ENCODE results near the gene ZACN. TPM values are rescaled to one million over a fixed set of nuclear protein-coding genes. Genes with fewer than 3 reads are reported as not detected.
A peak's percentile ranks its signal among the peaks of the same experiment; 100 is the strongest.
"Not testable (repeated sequence)": the region's sequence is repeated elsewhere in the genome, so short reads cannot be mapped to it uniquely, and the experiment has no call there.

Gene ZACN
- total RNA-seq, 2 experiments from 2014 or later, result 0.76 to 1.2 TPM

DNA sequence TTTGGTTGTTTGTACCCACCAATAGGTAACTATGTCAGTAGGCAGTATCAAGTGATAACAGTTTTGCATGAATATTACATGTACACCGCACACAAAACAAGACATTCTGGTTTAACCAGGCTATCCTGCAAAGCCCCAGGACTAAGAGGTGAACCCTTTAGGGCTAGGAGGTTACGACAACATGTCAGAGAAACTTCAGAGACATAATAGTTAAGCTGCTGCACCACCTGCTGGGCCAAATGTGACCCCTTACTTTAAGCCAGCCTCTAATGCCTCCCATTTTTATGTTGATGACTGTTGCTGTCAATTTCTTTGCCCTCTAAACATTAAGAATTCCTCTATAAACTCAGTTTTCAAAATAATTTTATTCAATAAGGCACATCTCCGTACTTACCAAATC is 22.1 kb upstream of the ZACN start:
- ChIA-PET POLR2A (interaction anchor here (2.4 to 3.0 kb wide), 2 partner anchors 9 kb away, joined by 8 to 9 read pairs; no protein-coding TSS in a partner anchor), CTCF (ENCODE audit: unreplicated experiment) (no interaction called here)
- no peak overlapping the region for H3K27ac ChIP-seq (ENCODE audit: low read depth, low read length, poor library complexity, severe bottlenecking)
- H3K4me1 ChIP-seq (ENCODE audit: insufficient read depth, low read length, poor library complexity, severe bottlenecking), result no peaks in the 10 kb centered on the region
- no peaks in the 10 kb centered on the region for H3K9me3 ChIP-seq (ENCODE audit: low read length)
- no TSS peak for BruUV-seq (replicated peaks)
- no peaks in the 10 kb centered on the region for H3K79me2 ChIP-seq (ENCODE audit: insufficient read depth, low read depth, low read length)
- no peak overlapping the region for H2AFZ ChIP-seq (ENCODE audit: low read length)
- no peak for TF ChIP-seq EZH2phosphoT487 (IDR thresholded peaks at IDR 0.05; ENCODE audit: borderline replicate concordance, low read depth, low read length)
- TF ChIP-seq, protein P1, sequence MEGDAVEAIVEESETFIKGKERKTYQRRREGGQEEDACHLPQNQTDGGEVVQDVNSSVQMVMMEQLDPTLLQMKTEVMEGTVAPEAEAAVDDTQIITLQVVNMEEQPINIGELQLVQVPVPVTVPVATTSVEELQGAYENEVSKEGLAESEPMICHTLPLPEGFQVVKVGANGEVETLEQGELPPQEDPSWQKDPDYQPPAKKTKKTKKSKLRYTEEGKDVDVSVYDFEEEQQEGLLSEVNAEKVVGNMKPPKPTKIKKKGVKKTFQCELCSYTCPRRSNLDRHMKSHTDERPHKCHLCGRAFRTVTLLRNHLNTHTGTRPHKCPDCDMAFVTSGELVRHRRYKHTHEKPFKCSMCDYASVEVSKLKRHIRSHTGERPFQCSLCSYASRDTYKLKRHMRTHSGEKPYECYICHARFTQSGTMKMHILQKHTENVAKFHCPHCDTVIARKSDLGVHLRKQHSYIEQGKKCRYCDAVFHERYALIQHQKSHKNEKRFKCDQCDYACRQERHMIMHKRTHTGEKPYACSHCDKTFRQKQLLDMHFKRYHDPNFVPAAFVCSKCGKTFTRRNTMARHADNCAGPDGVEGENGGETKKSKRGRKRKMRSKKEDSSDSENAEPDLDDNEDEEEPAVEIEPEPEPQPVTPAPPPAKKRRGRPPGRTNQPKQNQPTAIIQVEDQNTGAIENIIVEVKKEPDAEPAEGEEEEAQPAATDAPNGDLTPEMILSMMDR (conservative IDR thresholded peaks at IDR 0.05; ENCODE audit: low read length), result peak; percentile 64
- no peaks in the 10 kb centered on the region for H3K9me2 ChIP-seq (ENCODE audit: insufficient read depth, low read length)
- H4K20me1 ChIP-seq (ENCODE audit: insufficient read depth, low read length), result no peaks in the 10 kb centered on the region
- H3K36me3 ChIP-seq (ENCODE audit: insufficient read depth, low read length), result peaks cover 92% of the 10 kb centered on the region
- intact Hi-C loops (cut with micrococcal nuclease; ENCODE audit: unreplicated experiment), result no loop called here
- DNase-seq (ENCODE audit: low spot score), result peak; percentile 28
- no peak overlapping the region for H3K4me3 ChIP-seq (ENCODE audit: low read depth, low read length, poor library complexity, severe bottlenecking)
- H3K4me2 ChIP-seq (ENCODE audit: low read length), result no peak overlapping the region

DNA sequence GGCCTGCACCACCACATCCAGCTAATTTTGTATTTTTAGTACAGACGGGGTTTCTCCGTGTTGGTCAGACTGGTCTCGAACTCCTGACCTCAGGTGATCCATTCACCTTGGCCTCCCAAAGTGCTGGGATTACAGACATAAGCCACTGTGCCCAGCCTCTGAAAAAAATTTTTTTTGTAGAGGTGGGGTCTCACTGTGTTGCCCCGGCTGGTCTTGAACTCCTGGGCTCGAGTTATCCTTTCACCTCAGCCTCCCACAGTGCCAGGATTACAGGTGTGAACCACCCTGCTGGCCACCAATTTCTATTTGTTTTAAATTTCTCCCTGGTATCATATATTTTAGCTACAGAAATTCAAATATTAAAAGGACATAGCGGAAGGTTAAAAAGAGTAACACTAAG is 20.7 kb upstream of the ZACN start:
- H3K79me2 ChIP-seq (ENCODE audit: insufficient read depth, low read depth, low read length); intact Hi-C loops (cut with micrococcal nuclease; ENCODE audit: unreplicated experiment); DNase-seq (ENCODE audit: low spot score); H3K4me3 ChIP-seq (ENCODE audit: low read depth, low read length, poor library complexity, severe bottlenecking); H3K27ac ChIP-seq (ENCODE audit: low read depth, low read length, poor library complexity, severe bottlenecking); H3K9me3 ChIP-seq (ENCODE audit: low read length); H4K20me1 ChIP-seq (ENCODE audit: insufficient read depth, low read length); BruUV-seq (replicated peaks); H3K9me2 ChIP-seq (ENCODE audit: insufficient read depth, low read length); H3K4me1 ChIP-seq (ENCODE audit: insufficient read depth, low read length, poor library complexity, severe bottlenecking); CTCF ChIA-PET (ENCODE audit: unreplicated experiment); H3K4me2 ChIP-seq (ENCODE audit: low read length); H2AFZ ChIP-seq (ENCODE audit: low read length): not testable (repeated sequence)
- POLR2A ChIA-PET, result interaction anchor here (0.6 to 2.4 kb wide), 2 partner anchors 10 to 44 kb away, joined by 5 to 9 read pairs; no protein-coding TSS in a partner anchor
- peaks cover 91% of the 10 kb centered on the region for H3K36me3 ChIP-seq (ENCODE audit: insufficient read depth, low read length)

DNA sequence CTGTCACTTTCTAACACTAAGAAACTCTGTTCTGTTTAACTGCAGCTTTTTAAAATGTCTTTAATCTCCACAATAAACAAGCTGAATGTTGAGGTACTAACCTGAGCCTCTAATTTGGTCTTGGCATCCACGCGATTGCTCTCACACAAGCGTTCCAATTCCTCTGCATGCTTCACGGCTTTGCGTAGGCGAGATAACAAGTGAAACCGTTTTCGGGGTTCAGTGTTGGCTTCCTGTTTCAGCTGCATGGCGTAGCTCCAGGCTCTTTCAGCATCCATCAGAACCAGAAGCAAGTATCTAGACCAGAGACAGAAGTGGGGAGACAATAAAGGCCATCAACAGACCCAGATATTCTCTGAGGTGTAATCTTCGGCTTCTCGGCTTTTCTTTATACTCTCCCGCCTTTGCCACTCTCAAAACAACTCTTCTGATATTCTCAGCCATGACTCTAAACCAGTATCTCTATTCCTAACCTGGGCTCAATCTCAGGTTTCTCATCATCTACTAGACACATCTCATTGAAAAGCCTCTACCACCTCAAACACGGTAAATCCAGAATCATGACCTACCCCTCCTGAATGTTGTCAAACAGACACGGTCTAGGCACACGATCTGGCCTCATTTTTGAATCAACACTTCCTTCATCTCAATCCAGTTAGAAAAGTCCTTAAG is 15.0 kb upstream of the ZACN start:
- Histone ChIP-seq H3K4me1 (ENCODE audit: insufficient read depth, low read length, poor library complexity, severe bottlenecking) (peaks cover 12% of the 10 kb centered on the region), H3K36me3 (ENCODE audit: insufficient read depth, low read length) (peaks cover 91% of the 10 kb centered on the region), H4K20me1 (ENCODE audit: insufficient read depth, low read length) (no peaks in the 10 kb centered on the region), H3K27ac (ENCODE audit: low read depth, low read length, poor library complexity, severe bottlenecking) (peak overlapping the region; percentile 36), H3K4me3 (ENCODE audit: low read depth, low read length, poor library complexity, severe bottlenecking) (no peak overlapping the region), H3K79me2 (ENCODE audit: insufficient read depth, low read depth, low read length) (peaks cover 10% of the 10 kb centered on the region; the same call in 1 of the 2 replicates), H3K9me2 (ENCODE audit: insufficient read depth, low read length) (no peaks in the 10 kb centered on the region), H2AFZ (ENCODE audit: low read length) (peak overlapping the region; percentile 6; the same call in 1 of the 2 replicates), H3K9me3 (ENCODE audit: low read length) (no peaks in the 10 kb centered on the region), H3K4me2 (ENCODE audit: low read length) (peak overlapping the region; percentile 20; the same call in 1 of the 2 replicates)
- BruUV-seq (replicated peaks), result no TSS peak
- intact Hi-C loops (cut with micrococcal nuclease; ENCODE audit: unreplicated experiment), result no loop called here
- TF ChIP-seq, protein P1 (conservative IDR thresholded peaks at IDR 0.05; ENCODE audit: low read length), result no peak
- no peak for TF ChIP-seq EZH2phosphoT487 (IDR thresholded peaks at IDR 0.05; ENCODE audit: borderline replicate concordance, low read depth, low read length)
- no peak for DNase-seq (ENCODE audit: low spot score)
- POLR2A ChIA-PET, result interaction anchor here (0.6 to 1.7 kb wide), 9 partner anchors 10 to 199 kb away, joined by 3 to 11 read pairs (median 4); no protein-coding TSS in a partner anchor
- CTCF ChIA-PET (ENCODE audit: unreplicated experiment), result interaction anchor here (0.6 to 0.7 kb wide), 2 partner anchors 67 to 858 kb away, joined by 3 to 6 read pairs; no protein-coding TSS in a partner anchor

Data from OCI-LY7 (cell line).